Progenitor cell of endocrine pancreas (in vitro differentiated cells): Measurements from ENCODE around the gene P2RY6. TPM values are rescaled to one million over a fixed set of nuclear protein-coding genes. Genes with fewer than 3 reads are reported as not detected.

Source experiments
- DNase-seq: peaks from one replicate; pipeline ENCODE4 v3.0.0; 2021; ENCODE audit warnings: low spot score; ENCODE audit not compliant: unreplicated experiment
- H3K27ac Mint-ChIP-seq: 2 replicates; pipeline ENCODE4 v1.8.0; 2021; ENCODE audit warnings: mild to moderate bottlenecking, moderate library complexity, mixed read lengths
- H3K27me3 Mint-ChIP-seq: 2 replicates; pipeline ENCODE4 v1.8.0; 2021; ENCODE audit warnings: mixed read lengths
- H3K36me3 Mint-ChIP-seq: 2 replicates; pipeline ENCODE4 v1.8.0; 2022; ENCODE audit warnings: mixed read lengths; ENCODE audit not compliant: insufficient read depth
- H3K4me1 Mint-ChIP-seq: 2 replicates; pipeline ENCODE4 v1.8.0; 2021; ENCODE audit warnings: low read depth, mixed read lengths
- H3K4me3 Mint-ChIP-seq: 2 replicates; pipeline ENCODE4 v1.8.0; 2021; ENCODE audit warnings: low read depth, mild to moderate bottlenecking, moderate library complexity, mixed read lengths
- H3K9me3 Mint-ChIP-seq: 2 replicates; pipeline ENCODE4 v1.8.0; 2021; ENCODE audit warnings: low read depth, mixed read lengths
- total RNA-seq: library from RNA; stranded (reverse); gene quantifications from 2 replicates; pipeline ENCODE4 v1.2.1, GENCODE V29; 2021
- TF ChIP-seq, protein P1 (sequence below): fragments of 200-600 bp; sonication (generic); IDR thresholded peaks from one replicate; pipeline ENCODE4 v1.5.0; 2021; ENCODE audit warnings: antibody characterized with exemption, mild to moderate bottlenecking; ENCODE audit not compliant: unreplicated experiment

The P2RY6 gene
- total RNA-seq, 1 donor from 2014 or later = 0.14 TPM

DNA sequence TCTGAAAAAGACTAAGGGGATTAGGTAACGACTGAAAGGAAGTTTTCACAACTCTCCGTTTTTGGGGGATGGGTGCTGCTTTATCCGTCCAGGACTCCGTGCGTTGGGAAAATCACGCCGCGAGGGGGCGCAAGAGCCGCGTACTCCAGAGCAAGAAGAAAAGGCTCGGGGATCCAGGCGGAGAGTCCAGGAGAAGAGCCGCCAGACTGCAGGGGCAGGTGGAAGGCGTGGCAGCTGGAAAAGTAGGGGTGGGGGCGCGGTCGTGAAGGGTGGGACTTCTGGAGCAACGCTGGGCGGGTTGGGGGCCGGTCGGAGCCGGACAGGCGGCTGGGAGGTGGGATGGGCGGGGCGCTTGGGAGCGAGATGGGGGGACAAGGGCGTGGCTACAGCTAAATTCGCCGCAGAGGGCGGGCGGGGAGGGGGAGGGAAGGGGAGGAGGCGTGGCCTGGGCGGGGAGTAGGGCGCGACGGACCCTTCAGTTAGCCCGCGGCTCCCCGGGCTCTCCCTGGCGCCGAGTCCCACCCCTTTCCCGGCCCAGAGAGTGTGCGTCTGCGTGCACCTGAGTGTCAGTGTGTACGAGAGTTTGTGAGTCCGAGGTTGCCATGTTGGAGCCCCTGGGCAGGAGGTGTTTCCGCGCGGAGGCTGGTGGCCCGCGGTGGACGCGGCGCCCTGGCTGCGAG, 35.3 kb downstream of the P2RY6 start:
- Mint-ChIP-seq H3K9me3 (no peaks in the 10 kb centered on the region), H3K4me3 (peak overlapping the region; percentile 72), H3K36me3 (no peaks in the 10 kb centered on the region), H3K27me3 (peaks cover 3% of the 10 kb centered on the region), H3K4me1 (peaks cover 25% of the 10 kb centered on the region), H3K27ac (peak overlapping the region; percentile 99)
- TF ChIP-seq, protein P1, sequence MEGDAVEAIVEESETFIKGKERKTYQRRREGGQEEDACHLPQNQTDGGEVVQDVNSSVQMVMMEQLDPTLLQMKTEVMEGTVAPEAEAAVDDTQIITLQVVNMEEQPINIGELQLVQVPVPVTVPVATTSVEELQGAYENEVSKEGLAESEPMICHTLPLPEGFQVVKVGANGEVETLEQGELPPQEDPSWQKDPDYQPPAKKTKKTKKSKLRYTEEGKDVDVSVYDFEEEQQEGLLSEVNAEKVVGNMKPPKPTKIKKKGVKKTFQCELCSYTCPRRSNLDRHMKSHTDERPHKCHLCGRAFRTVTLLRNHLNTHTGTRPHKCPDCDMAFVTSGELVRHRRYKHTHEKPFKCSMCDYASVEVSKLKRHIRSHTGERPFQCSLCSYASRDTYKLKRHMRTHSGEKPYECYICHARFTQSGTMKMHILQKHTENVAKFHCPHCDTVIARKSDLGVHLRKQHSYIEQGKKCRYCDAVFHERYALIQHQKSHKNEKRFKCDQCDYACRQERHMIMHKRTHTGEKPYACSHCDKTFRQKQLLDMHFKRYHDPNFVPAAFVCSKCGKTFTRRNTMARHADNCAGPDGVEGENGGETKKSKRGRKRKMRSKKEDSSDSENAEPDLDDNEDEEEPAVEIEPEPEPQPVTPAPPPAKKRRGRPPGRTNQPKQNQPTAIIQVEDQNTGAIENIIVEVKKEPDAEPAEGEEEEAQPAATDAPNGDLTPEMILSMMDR = peak; percentile 82
- DNase-seq = peak; percentile 99

DNA sequence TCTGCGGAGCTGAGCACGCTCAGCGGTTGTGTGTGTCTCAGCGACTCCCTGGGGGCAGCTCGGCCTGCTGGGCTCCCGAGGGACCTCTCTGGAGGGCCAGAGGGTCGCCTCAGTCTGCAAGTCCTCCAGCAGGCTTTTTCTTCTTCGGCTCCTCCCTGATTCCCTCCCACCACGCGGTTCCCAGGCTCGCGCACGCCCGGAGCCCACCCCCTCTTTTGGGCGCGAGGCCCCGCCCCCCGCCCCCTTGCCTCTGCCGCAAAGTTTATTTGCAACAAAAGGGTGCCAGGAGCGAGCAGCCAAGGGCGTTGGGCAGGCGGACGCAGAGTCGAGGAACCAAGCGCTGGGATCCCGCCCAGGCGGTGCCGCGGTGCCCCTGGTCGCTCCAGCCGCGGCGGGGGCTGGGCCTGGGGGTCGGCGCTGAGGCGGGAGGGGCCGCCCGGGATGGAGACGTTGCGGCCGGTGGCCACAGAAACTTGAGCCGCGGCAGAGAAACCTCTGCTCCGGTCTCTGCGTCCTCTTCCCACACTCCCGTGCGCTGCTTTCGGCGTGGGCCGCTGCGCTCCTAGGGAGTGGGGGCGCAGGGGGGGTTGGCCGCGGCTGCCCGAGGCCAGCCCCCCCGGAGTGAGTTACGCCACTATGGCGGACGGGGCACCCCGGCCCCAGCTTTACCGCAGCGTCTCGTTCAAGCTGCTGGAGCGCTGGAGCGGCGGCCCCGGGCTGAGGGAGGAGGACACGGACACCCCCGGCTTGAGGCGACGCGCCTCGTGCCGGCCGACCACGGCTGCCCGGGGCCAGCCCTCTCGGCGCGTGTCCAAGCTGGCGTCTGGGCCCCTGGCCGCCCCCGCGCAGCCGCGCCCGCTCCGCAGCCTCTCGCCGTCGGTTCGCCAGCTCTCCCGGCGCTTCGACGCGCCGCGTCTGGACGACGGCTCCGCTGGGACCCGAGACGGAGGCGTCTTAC, 36.1 kb downstream of the P2RY6 start, which contains the start of gene ARHGEF17:
ARHGEF17 (plus strand) TSS at position 274 of the 958 bp plus-strand sequence; CDS start at position 637, 363 bp downstream.
- Mint-ChIP-seq H3K9me3 (no peaks in the 10 kb centered on the region), H3K27me3 (no peaks in the 10 kb centered on the region), H3K36me3 (no peaks in the 10 kb centered on the region), H3K27ac (peak within 1 kb of the TSS; percentile 99), H3K4me3 (peak within 1 kb of the TSS; percentile 72), H3K4me1 (peaks cover 32% of the 10 kb centered on the region)
- DNase-seq = peak; percentile 67
- TF ChIP-seq, protein P1 = no peak

DNA sequence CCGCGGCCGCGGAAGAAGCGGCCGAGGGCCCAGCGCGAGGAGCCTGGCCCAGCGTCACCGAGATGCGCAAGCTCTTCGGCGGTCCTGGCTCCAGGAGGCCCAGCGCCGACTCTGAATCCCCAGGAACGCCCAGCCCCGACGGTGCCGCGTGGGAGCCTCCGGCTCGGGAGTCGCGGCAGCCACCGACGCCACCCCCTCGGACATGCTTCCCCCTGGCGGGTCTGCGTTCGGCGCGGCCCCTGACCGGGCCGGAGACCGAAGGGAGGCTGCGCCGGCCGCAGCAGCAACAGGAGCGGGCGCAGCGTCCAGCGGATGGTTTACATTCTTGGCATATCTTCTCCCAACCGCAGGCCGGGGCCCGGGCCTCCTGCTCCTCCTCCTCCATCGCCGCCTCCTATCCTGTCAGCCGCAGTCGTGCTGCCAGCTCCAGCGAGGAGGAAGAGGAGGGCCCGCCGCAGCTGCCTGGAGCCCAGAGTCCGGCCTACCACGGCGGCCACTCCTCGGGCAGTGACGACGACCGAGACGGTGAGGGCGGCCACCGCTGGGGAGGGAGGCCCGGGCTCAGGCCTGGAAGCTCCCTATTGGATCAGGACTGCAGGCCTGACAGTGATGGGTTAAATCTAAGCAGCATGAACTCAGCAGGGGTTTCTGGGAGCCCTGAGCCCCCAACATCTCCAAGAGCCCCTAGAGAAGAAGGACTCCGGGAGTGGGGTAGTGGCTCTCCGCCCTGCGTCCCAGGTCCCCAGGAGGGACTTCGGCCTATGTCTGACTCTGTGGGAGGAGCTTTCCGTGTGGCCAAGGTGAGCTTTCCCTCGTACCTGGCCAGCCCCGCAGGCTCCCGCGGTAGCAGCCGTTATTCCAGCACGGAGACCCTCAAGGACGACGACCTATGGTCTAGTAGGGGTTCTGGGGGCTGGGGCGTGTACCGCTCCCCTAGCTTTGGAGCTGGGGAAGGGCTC, 37.1 kb downstream of the P2RY6 start:
- peaks cover 42% of the 10 kb centered on the region for H3K4me1 Mint-ChIP-seq
- peak overlapping the region; percentile 69 for H3K4me3 Mint-ChIP-seq
- TF ChIP-seq, protein P1 = no peak
- H3K27me3 Mint-ChIP-seq = no peaks in the 10 kb centered on the region
- peak; percentile 65 for DNase-seq
- peak overlapping the region; percentile 84 for H3K27ac Mint-ChIP-seq
- H3K36me3 Mint-ChIP-seq = no peaks in the 10 kb centered on the region
- H3K9me3 Mint-ChIP-seq = no peaks in the 10 kb centered on the region

DNA sequence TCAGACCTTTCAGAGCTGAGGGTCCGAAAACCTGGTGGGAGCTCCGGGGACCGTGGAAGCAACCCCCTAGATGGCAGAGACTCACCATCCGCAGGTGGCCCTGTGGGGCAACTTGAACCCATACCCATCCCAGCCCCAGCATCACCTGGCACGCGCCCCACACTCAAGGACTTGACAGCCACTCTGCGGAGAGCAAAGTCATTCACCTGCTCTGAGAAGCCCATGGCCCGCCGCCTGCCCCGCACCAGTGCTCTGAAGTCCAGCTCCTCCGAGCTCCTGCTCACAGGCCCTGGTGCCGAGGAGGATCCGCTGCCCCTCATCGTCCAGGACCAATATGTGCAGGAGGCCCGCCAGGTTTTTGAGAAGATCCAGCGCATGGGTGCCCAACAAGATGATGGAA, 37.9 kb downstream of the P2RY6 start:
- no peaks in the 10 kb centered on the region for H3K9me3 Mint-ChIP-seq
- DNase-seq = no peak
- H3K4me1 Mint-ChIP-seq = peaks cover 50% of the 10 kb centered on the region
- TF ChIP-seq, protein P1 = no peak
- H3K27ac Mint-ChIP-seq = no peak overlapping the region
- H3K27me3 Mint-ChIP-seq = no peaks in the 10 kb centered on the region
- H3K4me3 Mint-ChIP-seq = peak overlapping the region; percentile 69
- no peaks in the 10 kb centered on the region for H3K36me3 Mint-ChIP-seq
